Tibial nerve (tissue), 4 donors: ENCODE results near the gene B3GAT1. TPM values are rescaled to one million over a fixed set of nuclear protein-coding genes. Genes with fewer than 3 reads are reported as not detected.

Source experiments
- DNase-seq, 2 donors: peaks; one replicate each; pipeline ENCODE4 v3.0.0-alpha.2; 2019; ENCODE audit warnings: low spot score in 2 of 2
- H3K27ac ChIP-seq, 4 donors: fragments of 200-600 bp; sonication (generic) in 3 of 4; one replicate each; pipeline ENCODE4 v1.5.1; 2017 to 2019; ENCODE audit warnings: mild to moderate bottlenecking in 1 of 4
- H3K27me3 ChIP-seq, 2 donors: fragments of 200-600 bp; sonication (generic) in 1 of 2; one replicate each; pipeline versions ENCODE4 v1.5.1 to v1.6.0; 2017 to 2019
- H3K36me3 ChIP-seq, 3 donors: fragments of 200-600 bp; sonication (generic); one replicate each; pipeline ENCODE4 v1.5.1; 2018 to 2019
- H3K4me1 ChIP-seq, 4 donors: fragments of 200-600 bp; sonication (generic) in 3 of 4; one replicate each; pipeline ENCODE4 v1.5.1; 2017 to 2019
- H3K4me3 ChIP-seq, 4 donors: fragments of 200-600 bp; sonication (generic) in 3 of 4; one replicate each; pipeline ENCODE4 v1.5.1; 2017 to 2019; ENCODE audit warnings: mild to moderate bottlenecking in 1 of 4, moderate library complexity in 1 of 4
- H3K9me3 ChIP-seq, 4 donors: fragments of 200-600 bp; sonication (generic) in 3 of 4; one replicate each; pipeline ENCODE4 v1.5.1; 2017 to 2019
- CTCF ChIP-seq, 5 experiments: fragments of 200-600 bp in 3 of 5; fragments of 450-650 bp in 2 of 5; sonication (generic) in 3 of 5; IDR thresholded peaks; one replicate each; pipeline ENCODE4 v1.5.1; 2016 to 2019; ENCODE audit warnings: antibody characterized with exemption in 5 of 5, mild to moderate bottlenecking in 3 of 5, moderate library complexity in 2 of 5
- EP300 ChIP-seq, 2 donors: sonication (generic); formaldehyde crosslinking; IDR thresholded peaks; one replicate each; pipeline ENCODE4 v1.6.1; 2017; ENCODE audit warnings: antibody characterized with exemption in 2 of 2, mild to moderate bottlenecking in 1 of 2
- POLR2A ChIP-seq, 2 donors: fragments of 450-650 bp; IDR thresholded peaks; one replicate each; pipeline ENCODE4 v1.6.1; 2017; ENCODE audit warnings: antibody characterized with exemption in 2 of 2, mild to moderate bottlenecking in 2 of 2, moderate library complexity in 2 of 2
- WGBS, 2 donors: methylation state at CpG; one replicate each; pipeline ENCODE4 v1.1.5; 2018; 5-methylcytosine and 5-hydroxymethylcytosine counted together
- total RNA-seq, 4 donors: library from RNA; depleted of rRNA; stranded (reverse); fragments of >200 nt; gene quantifications; one replicate each; pipeline ENCODE4 v1.1.0, GENCODE V29; 2016

B3GAT1 gene
- total RNA-seq, 4 donors from 2014 or later = 6.6 to 18.0 (median 9.1) TPM

GRCh38 chr11:134340354-134340964 is 71.6 kb downstream of the B3GAT1 start:
- Histone ChIP-seq H3K27me3 (no peaks in the 10 kb centered on the region), H3K9me3 (no peaks in the 10 kb centered on the region), H3K27ac (no peak overlapping the region), H3K4me1 (no peaks in the 10 kb centered on the region), H3K4me3 (no peak overlapping the region), H3K36me3 (no peaks in the 10 kb centered on the region)
- no peak for DNase-seq
- 67 to 76% methylated on average over 11 of the region's 11 CpGs for WGBS, 2 donors
- TF ChIP-seq EP300 (IDR thresholded peaks at IDR 0.05) (no peak), CTCF (IDR thresholded peaks at IDR 0.05) (no peak), POLR2A (IDR thresholded peaks at IDR 0.05) (no peak)

- no peaks in the 10 kb centered on the region for H3K36me3 ChIP-seq
- TF ChIP-seq POLR2A (IDR thresholded peaks at IDR 0.05) (no peak), CTCF (IDR thresholded peaks at IDR 0.05) (no peak), EP300 (IDR thresholded peaks at IDR 0.05) (no peak)
- H3K9me3 ChIP-seq = no peaks in the 10 kb centered on the region
- DNase-seq = no peak
- no peaks in the 10 kb centered on the region for H3K4me1 ChIP-seq
- WGBS, 2 donors = 71 to 85% methylated on average over 4 of the region's 4 CpGs
- H3K27me3 ChIP-seq = no peaks in the 10 kb centered on the region
- H3K27ac ChIP-seq = no peak overlapping the region
- H3K4me3 ChIP-seq = no peak overlapping the region
Observed at GRCh38 chr11:134339756-134340155, 72.3 kb downstream of the B3GAT1 start.

DNA sequence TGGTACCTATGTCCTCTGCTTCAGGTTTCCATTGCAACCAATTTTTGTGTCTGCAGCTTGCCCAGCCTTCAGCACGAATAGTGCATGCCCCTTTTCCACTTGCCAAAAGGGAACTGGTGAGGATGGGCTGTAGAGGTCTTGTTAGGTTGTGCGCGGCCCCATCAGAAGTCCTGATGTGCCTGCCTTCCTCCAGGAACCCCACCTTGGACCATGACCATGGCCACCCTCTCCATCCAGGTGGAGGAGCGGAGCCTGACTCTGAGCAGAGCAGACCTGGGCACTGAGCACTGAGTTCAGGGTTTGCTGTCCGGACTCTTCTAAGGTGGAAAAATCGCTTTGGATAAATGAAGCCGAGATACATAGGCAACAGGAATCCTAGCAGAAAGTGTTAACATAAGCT is 73.4 kb downstream of the B3GAT1 start:
- Histone ChIP-seq H3K27me3 (no peaks in the 10 kb centered on the region), H3K36me3 (no peaks in the 10 kb centered on the region), H3K4me1 (no peaks in the 10 kb centered on the region), H3K27ac (no peak overlapping the region), H3K9me3 (no peaks in the 10 kb centered on the region), H3K4me3 (no peak overlapping the region)
- whole genome bisulfite sequencing, 2 donors = 92 to 94% methylated on average over 6 to 7 of the region's 7 CpGs
- no peak for DNase-seq
- TF ChIP-seq POLR2A (IDR thresholded peaks at IDR 0.05) (no peak), CTCF (IDR thresholded peaks at IDR 0.05) (no peak), EP300 (IDR thresholded peaks at IDR 0.05) (no peak)

- H3K27me3 ChIP-seq = no peaks in the 10 kb centered on the region
- no peak for DNase-seq
- TF ChIP-seq POLR2A (IDR thresholded peaks at IDR 0.05) (no peak), CTCF (IDR thresholded peaks at IDR 0.05) (no peak), EP300 (IDR thresholded peaks at IDR 0.05) (no peak)
- no peak overlapping the region for H3K4me3 ChIP-seq
- WGBS, 2 donors = 90 to 96% methylated on average over 15 of the region's 15 CpGs
- H3K9me3 ChIP-seq = no peaks in the 10 kb centered on the region
- no peaks in the 10 kb centered on the region for H3K4me1 ChIP-seq
- no peak overlapping the region for H3K27ac ChIP-seq
- no peaks in the 10 kb centered on the region for H3K36me3 ChIP-seq
Observed at GRCh38 chr11:134338068-134338467, 74.0 kb downstream of the B3GAT1 start.

- 97 to 99% methylated on average over 4 of the region's 4 CpGs for WGBS, 2 donors
- Histone ChIP-seq H3K4me3 (no peak overlapping the region), H3K36me3 (no peaks in the 10 kb centered on the region), H3K9me3 (no peaks in the 10 kb centered on the region), H3K27me3 (no peaks in the 10 kb centered on the region), H3K27ac (no peak overlapping the region), H3K4me1 (peaks cover 0 to 10% (median 4%) of the 10 kb centered on the region in 4 donors)
- TF ChIP-seq EP300 (IDR thresholded peaks at IDR 0.05) = no peak
- no peak for DNase-seq
Observed at GRCh38 chr11:134337051-134337450, 75.0 kb downstream of the B3GAT1 start.
